Stimulated activated naive CD4-positive, alpha-beta T cell treated with Interleukin-2 at 50 U/mL for 16 hours (primary cell): ENCODE data around the gene SMARCA1.

Experiments
- DNase-seq: peaks from one replicate; lab custom pipeline; 2025; lab: John Stamatoyannopoulos, UW

The SMARCA1 gene

DNA sequence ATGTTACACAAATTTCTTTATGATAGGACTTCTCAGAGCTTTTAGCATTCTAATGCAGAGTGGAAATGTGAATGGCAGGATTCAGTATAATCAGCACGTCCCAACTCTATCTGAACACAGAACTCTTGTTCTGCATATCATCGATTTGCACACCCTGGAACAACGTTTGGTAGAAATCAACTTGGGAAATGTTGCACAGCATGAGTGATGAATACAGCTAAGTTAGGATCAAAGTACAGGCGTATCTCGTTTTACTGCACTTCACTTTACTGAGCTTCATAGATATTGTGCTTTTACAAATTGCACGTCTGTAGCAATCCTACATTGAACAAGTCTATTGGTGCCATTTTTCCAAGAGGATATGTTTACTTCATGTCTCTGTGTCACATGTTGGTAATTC is 70.8 kb downstream of the SMARCA1 start:
- DNase-seq: no peak

DNA sequence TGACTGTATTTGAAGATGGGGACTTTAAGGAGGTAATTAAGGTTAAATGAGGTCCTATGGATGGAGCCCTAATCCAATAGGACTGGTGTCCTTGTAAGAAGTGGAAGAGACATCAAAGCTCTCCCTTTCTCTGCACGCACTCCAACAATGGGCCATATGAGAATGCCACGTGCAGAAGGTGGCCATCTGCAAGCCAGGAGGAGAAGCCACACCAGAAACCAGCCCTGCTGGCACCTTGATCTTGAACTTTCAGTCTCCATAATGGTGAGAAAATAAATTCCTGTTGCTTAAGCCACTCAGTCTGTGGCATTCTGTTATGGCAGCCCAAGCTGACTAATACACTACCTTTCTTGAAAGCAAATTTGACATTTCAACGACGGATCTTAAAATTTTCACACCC is 73.2 kb downstream of the SMARCA1 start:
- no peak for DNase-seq

DNA sequence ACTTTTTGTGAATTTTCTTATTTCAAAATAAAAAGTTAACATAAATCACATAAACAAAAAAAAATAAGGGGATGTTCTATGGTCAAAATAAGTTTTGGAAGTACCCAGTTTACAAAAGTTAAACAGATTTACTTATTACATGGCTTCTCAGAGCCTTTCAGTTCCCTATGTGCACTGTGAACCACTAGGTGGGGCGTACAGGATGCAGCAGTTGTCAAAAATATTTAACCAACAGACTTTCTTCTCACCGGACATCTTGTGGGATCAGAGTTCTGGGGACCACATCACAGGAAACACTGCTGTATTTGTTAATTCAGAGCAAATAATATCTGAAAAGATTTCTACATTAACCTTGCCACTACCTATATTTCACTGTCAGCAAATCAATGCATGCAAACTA is 74.1 kb downstream of the SMARCA1 start:
- no peak for DNase-seq

DNA sequence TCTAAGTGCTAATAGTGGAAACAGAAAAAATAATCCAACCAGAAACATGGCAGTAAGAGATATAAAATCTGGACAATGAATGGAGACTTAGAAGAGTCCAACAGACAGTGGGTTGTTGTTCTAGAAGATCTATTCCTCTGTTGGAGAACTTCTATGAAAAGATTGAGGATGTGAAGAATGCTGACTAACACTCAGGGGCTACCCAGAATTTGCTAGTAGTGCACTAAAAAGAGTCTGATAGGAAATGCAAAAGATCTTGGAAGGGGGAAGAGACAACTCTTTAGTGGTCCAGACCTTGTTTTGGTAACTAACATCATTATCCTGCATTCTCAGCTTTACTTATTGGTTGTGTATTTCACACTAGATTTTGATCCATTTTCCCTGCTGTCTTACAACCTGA is 77.9 kb downstream of the SMARCA1 start:
- no peak for DNase-seq

DNA sequence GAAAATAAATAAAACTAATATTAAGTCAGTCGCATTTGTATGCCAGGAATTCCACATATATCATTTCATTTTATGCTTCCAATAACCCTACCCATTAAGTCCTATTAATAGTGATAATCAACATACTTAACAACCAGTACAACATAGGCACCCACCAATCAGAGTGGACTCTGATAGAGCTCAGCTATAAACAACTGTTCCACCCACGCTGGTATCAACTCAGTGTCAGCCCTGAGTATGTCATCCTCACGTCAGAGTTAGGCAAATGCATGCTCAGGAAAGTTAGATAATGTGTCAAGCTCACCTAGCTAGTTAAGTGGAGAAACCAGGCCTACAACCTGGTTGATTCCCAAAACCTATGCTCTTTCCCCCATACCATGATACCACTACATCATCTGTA is 89.3 kb downstream of the SMARCA1 start:
- no peak for DNase-seq

DNA sequence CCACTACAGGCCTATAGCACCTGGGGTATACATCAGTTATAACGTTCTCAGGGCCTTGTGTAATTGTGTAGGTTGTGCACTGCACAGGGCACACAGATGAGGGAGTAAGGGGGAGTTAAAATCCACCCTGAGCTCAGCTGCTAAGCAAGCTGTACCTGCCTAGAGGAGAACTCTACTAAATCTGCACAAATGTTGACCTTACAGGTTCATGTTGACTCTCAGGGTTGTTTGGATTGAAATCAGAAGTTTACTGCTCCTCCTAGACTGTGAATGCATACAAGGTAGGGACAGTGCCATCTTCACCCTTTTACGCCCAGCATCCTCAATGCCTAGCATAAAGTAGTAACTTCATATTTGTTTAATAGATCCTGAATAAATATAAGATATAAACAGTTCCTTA is 89.8 kb downstream of the SMARCA1 start:
- no peak for DNase-seq

DNA sequence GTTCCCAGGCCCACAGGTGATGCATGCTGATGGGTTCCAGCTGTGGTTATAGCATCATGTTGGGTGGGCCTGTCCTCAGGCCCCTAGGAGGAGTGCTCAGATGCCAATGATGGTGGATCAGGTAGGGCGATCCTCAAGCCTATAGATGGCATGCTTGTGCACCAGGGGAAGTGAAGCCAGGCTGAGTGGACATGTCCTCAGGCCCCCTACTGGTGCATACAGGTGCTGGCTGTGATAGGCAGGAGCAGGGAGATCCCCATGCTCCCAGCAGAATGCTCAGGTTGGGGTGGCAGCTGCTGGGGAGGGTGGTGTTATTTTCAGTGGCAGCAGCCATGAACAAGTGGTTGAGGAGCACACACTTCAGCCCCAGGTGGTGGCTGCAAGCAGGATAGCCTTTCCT is 96.0 kb downstream of the SMARCA1 start:
- no peak for DNase-seq

DNA sequence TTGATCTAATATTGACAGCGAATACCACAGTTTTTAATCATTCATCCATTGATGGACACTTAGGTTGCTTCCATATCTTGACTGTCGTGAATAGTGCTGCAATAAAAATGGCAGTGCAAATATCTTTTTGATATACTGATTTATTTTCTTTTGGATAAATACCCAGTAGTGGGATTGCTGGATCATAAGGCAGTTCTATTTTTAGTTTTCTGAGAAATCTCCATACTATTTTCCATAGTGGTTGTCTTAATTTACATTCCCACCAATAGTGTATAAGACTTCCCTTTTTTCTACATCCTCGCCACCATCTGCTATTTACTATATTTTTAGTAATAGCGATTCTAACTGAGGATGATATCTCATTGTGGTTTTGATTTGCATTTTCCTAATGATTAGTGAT is 100.1 kb downstream of the SMARCA1 start:
- no peak for DNase-seq

DNA sequence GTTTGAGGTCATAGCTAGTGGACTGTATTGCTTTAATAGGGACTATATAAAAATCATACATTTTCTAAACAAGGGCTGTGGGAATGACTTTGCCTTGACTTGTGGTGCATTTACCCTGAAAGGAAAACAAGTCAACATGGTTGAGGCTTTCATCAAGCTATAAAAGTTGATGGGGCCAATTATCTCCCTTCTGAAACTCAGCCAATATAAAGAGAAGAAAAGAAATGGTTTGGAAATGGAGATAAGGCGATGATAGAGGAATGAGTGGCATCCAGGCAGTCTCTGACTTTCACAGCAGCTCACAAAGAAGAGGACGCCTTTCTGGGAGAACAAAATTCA is 118.7 kb downstream of the SMARCA1 start:
- no peak for DNase-seq

DNA sequence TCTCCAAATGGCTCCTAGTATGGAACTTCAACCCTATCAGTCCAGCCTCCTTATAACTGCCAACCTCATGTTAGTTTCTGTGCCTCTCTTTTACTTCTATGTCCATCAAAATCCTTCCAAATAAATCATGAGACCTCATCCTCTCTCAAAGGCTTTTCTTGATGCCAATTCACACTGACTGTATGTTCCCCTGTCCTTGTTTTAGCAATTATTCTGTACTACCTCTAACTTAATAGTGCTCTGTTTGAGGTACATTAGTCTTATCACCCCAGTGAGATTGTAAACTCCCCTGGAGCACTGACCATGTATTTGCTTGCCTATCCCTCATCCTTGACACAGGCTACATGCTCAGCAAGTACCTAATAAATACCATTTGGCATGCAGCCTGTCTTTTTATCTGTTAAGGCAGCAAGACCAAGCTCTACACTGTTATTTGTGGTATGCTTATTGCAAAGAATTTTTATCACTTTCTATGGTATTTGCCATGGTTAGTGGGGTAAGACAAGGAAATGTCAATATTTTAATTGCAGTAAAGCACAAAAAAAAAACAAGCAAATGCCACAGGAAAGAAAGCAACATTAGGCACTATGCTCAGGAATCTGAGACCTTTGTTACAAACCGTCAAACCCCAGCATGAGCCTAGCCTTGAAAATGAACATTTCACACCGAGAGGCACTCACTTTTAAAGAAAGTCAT is 119.2 kb downstream of the SMARCA1 start:
- no peak for DNase-seq
